ENCODE results near the gene CPSF7. TPM values are rescaled to one million over a fixed set of nuclear protein-coding genes. Genes with fewer than 3 reads are reported as not detected.

CPSF7 gene
- total RNA-seq, 1 donor from 2014 or later = 75.8 TPM

- intact Hi-C loops (cut with DNase I) = no loop called here
- DNase-seq (no peak), ATAC-seq (peak; percentile 86)
- H3K27me3 ChIP-seq = no peaks in the 10 kb centered on the region
- no peak for TF ChIP-seq CTCF (IDR thresholded peaks at IDR 0.05)
- H3K4me1 ChIP-seq = no peaks in the 10 kb centered on the region
- H3K36me3 ChIP-seq = peaks cover 100% of the 10 kb centered on the region
- H3K9me3 ChIP-seq = no peaks in the 10 kb centered on the region
- H3K27ac ChIP-seq = no peak overlapping the region
- H3K4me3 ChIP-seq = no peak overlapping the region
Measured at GRCh38 chr11:61417670-61418069, 12.1 kb downstream of the CPSF7 start.

- Histone ChIP-seq H3K4me3 (no peak overlapping the region), H3K9me3 (no peaks in the 10 kb centered on the region), H3K36me3 (peaks cover 100% of the 10 kb centered on the region), H3K27ac (no peak overlapping the region), H3K4me1 (no peaks in the 10 kb centered on the region), H3K27me3 (no peaks in the 10 kb centered on the region)
- DNase-seq (no peak), ATAC-seq (no peak)
- intact Hi-C loops (cut with DNase I) = no loop called here
- TF ChIP-seq CTCF (IDR thresholded peaks at IDR 0.05) = no peak
Measured at GRCh38 chr11:61416941-61417340, 12.8 kb downstream of the CPSF7 start.

GRCh38 chr11:61415381-61415780 is 14.4 kb downstream of the CPSF7 start:
- Histone ChIP-seq H3K4me1 (no peaks in the 10 kb centered on the region), H3K27ac (no peak overlapping the region), H3K4me3 (no peak overlapping the region), H3K9me3 (no peaks in the 10 kb centered on the region), H3K27me3 (no peaks in the 10 kb centered on the region), H3K36me3 (peaks cover 100% of the 10 kb centered on the region)
- intact Hi-C loops (cut with DNase I) = no loop called here
- DNase-seq (no peak), ATAC-seq (no peak)
- no peak for TF ChIP-seq CTCF (IDR thresholded peaks at IDR 0.05)

- TF ChIP-seq CTCF (IDR thresholded peaks at IDR 0.05) = no peak
- no peak overlapping the region for H3K27ac ChIP-seq
- H3K9me3 ChIP-seq = no peaks in the 10 kb centered on the region
- intact Hi-C loops (cut with DNase I) = no loop called here
- no peaks in the 10 kb centered on the region for H3K27me3 ChIP-seq
- H3K36me3 ChIP-seq = peaks cover 100% of the 10 kb centered on the region
- no peak for ATAC-seq
- no peak for DNase-seq
- no peak overlapping the region for H3K4me3 ChIP-seq
- H3K4me1 ChIP-seq = no peaks in the 10 kb centered on the region
Measured at GRCh38 chr11:61414547-61414946, 15.2 kb downstream of the CPSF7 start.

GRCh38 chr11:61413496-61413895 is 16.3 kb downstream of the CPSF7 start:
- TF ChIP-seq CTCF (IDR thresholded peaks at IDR 0.05) = no peak
- Histone ChIP-seq H3K27ac (no peak overlapping the region), H3K27me3 (no peaks in the 10 kb centered on the region), H3K4me1 (no peaks in the 10 kb centered on the region), H3K36me3 (peaks cover 100% of the 10 kb centered on the region), H3K4me3 (no peak overlapping the region), H3K9me3 (no peaks in the 10 kb centered on the region)
- DNase-seq (no peak), ATAC-seq (no peak)
- intact Hi-C loops (cut with DNase I) = no loop called here

GRCh38 chr11:61411589-61411988 is 18.2 kb downstream of the CPSF7 start:
- H3K9me3 ChIP-seq = no peaks in the 10 kb centered on the region
- no peaks in the 10 kb centered on the region for H3K4me1 ChIP-seq
- no peak overlapping the region for H3K27ac ChIP-seq
- no peak overlapping the region for H3K4me3 ChIP-seq
- peaks cover 100% of the 10 kb centered on the region for H3K36me3 ChIP-seq
- ATAC-seq (no peak), DNase-seq (no peak)
- no peak for TF ChIP-seq CTCF (IDR thresholded peaks at IDR 0.05)
- intact Hi-C loops (cut with DNase I) = no loop called here
- no peaks in the 10 kb centered on the region for H3K27me3 ChIP-seq

Measured in upper lobe of right lung (tissue), 1 donor.